BE2C (cell line): ENCODE results near the gene TSPAN12.

Experiments
- DNase-seq: peaks from one replicate; pipeline ENCODE4 v3.0.0-alpha.2; 2020
- H3K27me3 ChIP-seq: fragments of 250-450 bp; sonication (Bioruptor Pico); 2 replicates; pipeline ENCODE4 v1.5.1; 2020; ENCODE audit warnings: mild to moderate bottlenecking
- H3K36me3 ChIP-seq: fragments of 250-450 bp; sonication (Bioruptor Pico); 2 replicates; pipeline ENCODE4 v1.5.1; 2020; ENCODE audit warnings: mild to moderate bottlenecking
- H3K4me1 ChIP-seq: fragments of 250-450 bp; sonication (Bioruptor Pico); 2 replicates; pipeline ENCODE4 v1.5.1; 2020
- H3K4me3 ChIP-seq: 2 replicates; pipeline ENCODE4 v1.5.1; 2011; ENCODE audit warnings: low read depth, low read length
- H3K9me3 ChIP-seq: fragments of 250-450 bp; sonication (Bioruptor Pico); 2 replicates; pipeline ENCODE4 v1.5.1; 2020
- CTCF ChIP-seq: IDR thresholded peaks from 2 replicates; pipeline ENCODE4 v1.5.1; 2012; ENCODE audit warnings: mild to moderate bottlenecking, low read depth, low read length

TSPAN12 gene

GRCh38 chr7:120864141-120864900 is 6.4 kb upstream of the TSPAN12 start:
- Histone ChIP-seq H3K9me3 (no peaks in the 10 kb centered on the region), H3K4me3 (no peak overlapping the region), H3K4me1 (no peaks in the 10 kb centered on the region), H3K36me3 (no peaks in the 10 kb centered on the region), H3K27me3 (peaks cover 11% of the 10 kb centered on the region)
- DNase-seq, result no peak
- TF ChIP-seq CTCF, result no peak

GRCh38 chr7:120862987-120863590 is 5.1 kb upstream of the TSPAN12 start:
- Histone ChIP-seq H3K36me3 (no peaks in the 10 kb centered on the region), H3K4me3 (no peak overlapping the region), H3K27me3 (peaks cover 21% of the 10 kb centered on the region), H3K4me1 (no peaks in the 10 kb centered on the region), H3K9me3 (no peaks in the 10 kb centered on the region)
- DNase-seq, result no peak
- no peak for TF ChIP-seq CTCF

GRCh38 chr7:120860156-120860555 is 2.2 kb upstream of the TSPAN12 start:
- H3K4me1 ChIP-seq, result no peaks in the 10 kb centered on the region

GRCh38 chr7:120859459-120859858 is 1.5 kb upstream of the TSPAN12 start:
- Histone ChIP-seq H3K9me3 (no peaks in the 10 kb centered on the region; the same call in 1 of the 2 replicates), H3K4me3 (no peak overlapping the region), H3K27me3 (peaks cover 56% of the 10 kb centered on the region), H3K36me3 (no peaks in the 10 kb centered on the region), H3K4me1 (no peaks in the 10 kb centered on the region)
- no peak for DNase-seq
- TF ChIP-seq CTCF, result no peak

More at GRCh38 chr7:120860156-120860555, 2.2 kb upstream of the TSPAN12 start:
- TF ChIP-seq CTCF, result no peak
- Histone ChIP-seq H3K4me3 (no peak overlapping the region), H3K27me3 (peaks cover 49% of the 10 kb centered on the region), H3K9me3 (no peaks in the 10 kb centered on the region), H3K36me3 (no peaks in the 10 kb centered on the region)
- DNase-seq, result no peak

- no peaks in the 10 kb centered on the region for H3K36me3 ChIP-seq
- 0 out of 2 replicates have a peak, but pooled peaks have one; percentile 1 for TF ChIP-seq CTCF
- peaks cover 58% of the 10 kb centered on the region for H3K27me3 ChIP-seq
- peak; percentile 18 for DNase-seq
- no peaks in the 10 kb centered on the region; the same call in 1 of the 2 replicates for H3K9me3 ChIP-seq
- peak overlapping the region; percentile 40 for H3K4me3 ChIP-seq
- H3K4me1 ChIP-seq, result no peaks in the 10 kb centered on the region
Observed at GRCh38 chr7:120856621-120857352, 1.2 kb downstream of the TSPAN12 start.
